GM13977 (cell line): ENCODE data around the gene AATK.

Experiments used
- DNase-seq: peaks from one replicate; pipeline ENCODE4 v3.0.0; 2012; ENCODE audit warnings: low spot score
- CTCF ChIP-seq: IDR thresholded peaks from 2 replicates; pipeline ENCODE4 v1.5.1; 2012; ENCODE audit warnings: mild to moderate bottlenecking, control low read depth; ENCODE audit not compliant: insufficient read depth; ENCODE audit errors: extremely low read depth, missing control alignments
- in situ Hi-C: fragments of 300-500 bp; cut with MboI; formaldehyde crosslinking; loops from one replicate; pipeline ENCODE4 v1.12.0; 2022; ENCODE audit warnings: low sequenced_read_pairs, low pct_unique_long_range_greater_than_20kb, mixed read lengths, inconsistent platforms; ENCODE audit not compliant: unreplicated experiment

The AATK gene

DNA sequence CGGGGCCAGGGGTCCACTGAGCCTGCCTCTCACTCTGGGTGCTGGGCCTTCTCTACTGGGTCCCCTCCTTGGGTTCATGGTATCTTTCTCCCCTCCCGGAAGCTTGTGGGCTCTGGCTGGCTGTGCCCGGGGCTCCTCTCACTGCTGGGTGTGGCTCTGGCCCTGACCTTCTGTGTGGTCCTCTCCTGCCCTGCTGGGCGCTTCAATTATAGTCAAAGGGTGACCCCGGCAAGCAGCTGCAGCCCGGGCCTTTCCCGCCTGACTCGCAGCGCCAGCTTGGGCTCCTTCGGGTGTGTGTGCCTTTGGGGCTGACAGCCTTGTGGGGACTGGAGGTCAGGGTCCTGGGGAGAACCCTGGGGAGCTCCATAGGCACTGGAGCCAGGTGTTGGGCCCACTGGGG is 55.0 kb downstream of the AATK start:
- TF ChIP-seq CTCF = no peak
- in situ Hi-C loops = no loop called here
- no peak for DNase-seq

- no peak for DNase-seq
- in situ Hi-C loops = no loop called here
- no peak for TF ChIP-seq CTCF
Measured at GRCh38 chr17:81110488-81111040, 55.5 kb downstream of the AATK start.

DNA sequence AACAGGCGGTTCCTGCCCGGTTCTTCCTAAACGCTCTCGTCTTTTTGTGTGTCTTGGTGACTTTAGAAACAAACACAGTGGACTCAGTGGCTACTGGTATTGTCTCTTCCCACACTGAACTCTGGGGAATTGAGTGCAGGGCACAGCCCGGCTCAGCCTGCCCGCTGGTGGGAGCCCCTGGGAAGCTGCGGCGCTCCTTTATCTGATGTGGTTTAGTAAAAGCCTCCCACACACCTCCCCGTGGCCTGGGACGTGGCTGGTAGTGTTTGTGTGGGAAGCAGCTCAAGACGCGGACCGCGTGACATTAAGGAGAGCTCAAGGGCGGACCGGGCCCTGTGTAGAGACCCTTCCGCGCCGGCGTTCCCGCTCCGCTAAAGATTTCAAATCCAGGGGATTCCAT is 56.1 kb downstream of the AATK start:
- in situ Hi-C loops = no loop called here
- no peak for TF ChIP-seq CTCF
- DNase-seq = no peak

DNA sequence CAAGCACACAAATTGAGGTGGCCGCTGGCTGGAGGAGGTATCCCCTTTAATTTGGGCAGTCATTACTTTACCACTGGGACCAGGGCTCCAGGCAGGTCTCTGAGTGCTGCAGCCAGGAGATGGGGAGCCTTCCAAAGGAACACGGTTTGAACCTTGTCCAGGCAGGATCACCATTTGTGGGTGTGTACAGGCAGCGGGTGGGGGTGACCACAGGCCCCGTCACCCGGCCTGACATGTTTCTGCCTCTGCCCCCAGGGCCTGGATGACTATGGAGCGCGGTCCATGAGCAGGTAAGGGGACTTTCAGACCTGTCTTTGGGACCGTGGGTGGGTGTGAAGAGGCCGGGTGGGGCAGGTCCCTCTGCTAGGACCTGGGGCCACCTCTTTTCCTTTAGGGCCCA is 57.8 kb downstream of the AATK start:
- no peak for DNase-seq
- no peak for TF ChIP-seq CTCF
- in situ Hi-C loops = no loop called here

DNA sequence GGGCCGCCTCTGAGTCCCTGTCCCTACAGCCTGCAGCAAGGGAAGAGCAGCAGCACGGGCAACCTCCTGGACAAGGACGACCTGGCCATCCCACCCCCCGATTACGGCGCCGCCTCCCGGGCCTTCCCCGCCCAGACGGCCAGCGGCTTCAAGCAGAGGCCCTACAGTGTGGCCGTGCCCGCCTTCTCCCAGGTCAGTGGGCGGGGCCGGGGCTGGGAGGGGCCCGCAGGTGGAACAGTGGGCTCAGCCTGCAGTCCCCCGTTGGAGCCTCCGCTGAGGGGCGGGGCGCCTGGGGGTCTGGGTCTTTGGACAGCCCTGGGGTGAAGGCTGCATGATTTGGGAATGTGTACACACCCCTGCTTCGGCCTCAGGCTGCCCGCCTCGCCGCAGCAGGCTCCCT is 59.3 kb downstream of the AATK start:
- DNase-seq = no peak
- TF ChIP-seq CTCF = no peak
- in situ Hi-C loops = no loop called here

DNA sequence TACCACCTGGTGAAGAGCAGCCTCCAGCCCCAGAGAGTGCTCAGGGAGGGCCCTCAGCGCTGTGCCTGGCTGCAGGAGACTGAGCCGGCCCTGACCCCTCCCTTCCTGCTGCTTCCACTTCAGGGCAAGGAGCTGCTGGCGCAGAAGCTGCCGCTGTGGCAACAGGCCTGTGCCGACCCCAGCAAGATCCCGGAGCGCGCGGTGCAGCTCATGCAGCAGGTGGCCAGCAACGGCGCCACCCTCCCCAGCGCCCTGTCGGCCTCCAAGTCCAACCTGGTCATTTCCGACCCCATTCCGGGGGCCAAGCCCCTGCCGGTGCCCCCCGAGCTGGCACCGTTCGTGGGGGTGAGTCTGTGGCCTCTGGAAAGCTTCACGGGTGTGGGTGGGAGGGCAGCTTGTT is 62.6 kb downstream of the AATK start:
- in situ Hi-C loops = no loop called here
- TF ChIP-seq CTCF = no peak

DNA sequence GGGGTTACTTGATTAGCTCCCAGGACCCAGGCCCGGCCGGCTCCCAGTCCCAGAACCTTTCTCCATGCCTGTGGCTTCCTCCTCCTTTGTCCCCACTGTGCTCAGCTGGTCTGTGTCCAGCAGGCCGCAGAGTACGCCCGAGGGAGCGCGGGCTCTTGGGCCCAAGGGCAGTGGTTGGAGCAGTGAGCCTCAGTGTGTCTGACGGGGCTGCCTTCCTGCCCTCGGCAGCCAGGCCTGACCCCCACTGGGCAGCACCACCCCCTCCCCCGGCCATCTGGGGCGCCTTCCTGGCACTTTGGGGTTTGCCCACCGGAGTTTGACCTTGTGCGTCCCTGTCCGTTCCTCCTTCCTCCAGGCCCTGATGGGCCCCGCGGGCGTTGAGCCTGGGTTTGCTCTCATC is 63.2 kb downstream of the AATK start:
- in situ Hi-C loops = no loop called here
- no peak for DNase-seq

More for the DNA sequence above, 62.6 kb downstream of the AATK start:
- DNase-seq = no peak

More for the DNA sequence above, 63.2 kb downstream of the AATK start:
- TF ChIP-seq CTCF = no peak
